Measurements from ENCODE around the gene APOBR.
A peak's percentile ranks its signal among the peaks of the same experiment; 100 is the strongest.
"Not testable (repeated sequence)": the region's sequence is repeated elsewhere in the genome, so short reads cannot be mapped to it uniquely, and the experiment has no call there.

Gene APOBR

GRCh38 chr16:28477311-28477920, 17.0 kb upstream of the APOBR start:
- TF ChIP-seq PATZ1 (CRISPR knock-in tag; IDR thresholded peaks at IDR 0.05; ENCODE audit: borderline replicate concordance) (no peak), TCF4 (CRISPR knock-in tag; IDR thresholded peaks at IDR 0.05; ENCODE audit: borderline replicate concordance) (no peak)
- no peak for ATAC-seq

GRCh38 chr16:28478506-28479180, 15.8 kb upstream of the APOBR start:
- no peak for ATAC-seq
- TF ChIP-seq ZFP30 (CRISPR knock-in tag; IDR thresholded peaks at IDR 0.05): no peak

DNA sequence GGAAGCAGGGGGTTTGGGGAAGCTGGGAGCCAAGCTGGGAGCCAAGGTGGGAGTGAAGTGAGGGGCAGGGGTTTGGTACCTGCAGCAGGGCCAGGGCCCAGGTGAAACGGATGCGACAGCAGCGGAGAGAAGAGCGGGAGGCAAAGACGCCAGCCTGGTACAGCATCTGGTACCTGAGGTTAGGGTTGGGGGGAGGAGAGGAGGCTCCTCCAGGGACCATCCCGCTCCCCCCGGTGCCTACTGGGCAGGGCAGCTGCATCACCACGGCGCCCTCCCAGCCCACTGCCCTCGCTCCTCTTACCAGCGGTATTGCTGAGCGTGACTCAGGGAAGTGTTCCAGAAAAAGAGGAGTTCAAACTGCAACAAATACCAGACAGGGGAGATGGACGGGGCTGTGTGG, 12.4 kb upstream of the APOBR start:
- no peak for ATAC-seq
- TF ChIP-seq ZNF70 (CRISPR knock-in tag; IDR thresholded peaks at IDR 0.05): no peak

DNA sequence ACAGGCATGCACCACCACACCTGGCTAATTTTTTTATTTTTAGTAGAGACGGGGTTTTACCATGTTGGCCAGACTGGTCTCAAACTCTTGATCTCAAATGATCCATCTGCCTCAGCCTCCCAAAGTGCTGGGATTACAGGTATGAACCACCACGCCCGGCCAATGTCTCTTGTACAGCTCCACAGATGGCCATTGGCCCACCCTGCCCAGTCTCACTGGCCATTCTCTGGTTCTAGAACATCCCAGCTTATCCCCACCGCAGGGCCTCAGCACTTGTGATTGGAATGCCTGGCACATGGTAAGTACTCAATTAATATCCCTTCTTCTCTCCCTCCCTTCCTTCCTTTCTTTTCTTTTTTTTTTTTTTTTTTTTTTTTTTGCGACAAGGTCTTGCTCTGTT, 11.1 kb upstream of the APOBR start:
- ATAC-seq: not testable (repeated sequence)

DNA sequence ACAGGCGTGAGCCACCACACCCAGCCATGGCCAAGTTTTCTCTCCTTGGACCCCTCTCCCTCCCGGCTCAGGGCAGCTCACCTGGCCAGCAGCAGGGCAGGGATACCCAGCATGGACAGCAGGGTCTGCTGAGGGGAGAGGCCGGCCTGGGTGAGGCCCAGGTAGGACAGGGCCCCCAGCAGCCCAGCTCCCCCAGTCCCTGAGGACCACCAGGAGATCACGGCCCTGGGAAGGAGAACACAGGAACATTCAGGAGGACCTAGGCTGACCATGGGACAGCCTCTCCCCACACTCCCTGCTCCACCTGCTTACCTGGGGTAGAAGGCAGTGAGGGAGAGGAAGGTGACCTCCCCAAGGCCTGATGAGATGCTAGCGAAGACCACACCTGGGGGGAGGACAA, 8.2 kb upstream of the APOBR start:
- ATAC-seq: no peak

DNA sequence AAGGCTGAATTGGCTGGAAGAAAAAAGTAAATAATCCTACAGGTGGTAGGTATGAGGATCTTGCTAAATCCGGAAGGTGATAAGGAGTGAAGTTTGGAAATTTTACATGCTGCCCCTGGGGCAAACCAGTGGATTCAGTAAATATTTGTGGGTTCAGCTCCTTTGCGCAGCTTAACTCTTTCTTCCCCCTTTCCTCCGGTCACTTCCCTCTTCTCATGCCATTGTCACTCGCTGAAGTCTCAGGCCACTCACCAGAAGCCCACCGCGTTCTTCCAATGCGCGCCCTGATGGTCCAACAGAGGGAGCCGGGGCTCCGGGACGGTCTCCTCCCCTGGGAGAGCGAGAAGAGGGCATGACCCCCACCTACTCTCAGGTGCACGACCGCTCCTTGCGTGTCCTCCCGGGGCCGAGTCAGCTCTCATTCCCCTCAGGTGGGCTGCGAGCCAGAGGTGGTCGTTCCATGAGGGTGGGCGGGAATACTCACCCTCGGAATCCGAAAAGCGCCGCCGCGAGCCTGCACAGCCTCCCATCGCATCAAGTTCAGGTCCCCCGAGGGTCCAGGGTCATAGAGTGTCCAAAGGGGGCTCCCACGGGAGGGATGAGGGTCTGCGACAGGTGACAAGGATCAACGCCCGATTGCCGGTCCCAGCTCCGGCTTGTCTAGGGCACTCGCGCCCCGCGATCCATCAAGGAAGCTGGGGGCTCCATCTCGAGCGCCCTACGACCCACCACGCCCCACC, 3.0 kb upstream of the APOBR start:
- ATAC-seq: peak; percentile 73
- no peak for TF ChIP-seq ESRRG (CRISPR knock-in tag; IDR thresholded peaks at IDR 0.05)
- TF ChIP-seq TSHZ2 (CRISPR knock-in tag; IDR thresholded peaks at IDR 0.05): no peak
- no peak for TF ChIP-seq SNAI2 (CRISPR knock-in tag; IDR thresholded peaks at IDR 0.05)
- no peak for TF ChIP-seq ARNTL (CRISPR knock-in tag; IDR thresholded peaks at IDR 0.05; ENCODE audit: borderline replicate concordance, low read depth)
- no peak for TF ChIP-seq BACH2 (CRISPR knock-in tag; IDR thresholded peaks at IDR 0.05; ENCODE audit: borderline replicate concordance)
- TF ChIP-seq OSR1 (CRISPR knock-in tag; IDR thresholded peaks at IDR 0.05): no peak
- no peak for TF ChIP-seq ZNF565 (CRISPR knock-in tag; conservative IDR thresholded peaks at IDR 0.05; ENCODE audit: low read depth)
- no peak for TF ChIP-seq ZNF8 (CRISPR knock-in tag; IDR thresholded peaks at IDR 0.05)
- no peak for TF ChIP-seq ZFP30 (CRISPR knock-in tag; IDR thresholded peaks at IDR 0.05)
- TF ChIP-seq ZC3H10 (CRISPR knock-in tag; IDR thresholded peaks at IDR 0.05): no peak
- TF ChIP-seq, protein P1, sequence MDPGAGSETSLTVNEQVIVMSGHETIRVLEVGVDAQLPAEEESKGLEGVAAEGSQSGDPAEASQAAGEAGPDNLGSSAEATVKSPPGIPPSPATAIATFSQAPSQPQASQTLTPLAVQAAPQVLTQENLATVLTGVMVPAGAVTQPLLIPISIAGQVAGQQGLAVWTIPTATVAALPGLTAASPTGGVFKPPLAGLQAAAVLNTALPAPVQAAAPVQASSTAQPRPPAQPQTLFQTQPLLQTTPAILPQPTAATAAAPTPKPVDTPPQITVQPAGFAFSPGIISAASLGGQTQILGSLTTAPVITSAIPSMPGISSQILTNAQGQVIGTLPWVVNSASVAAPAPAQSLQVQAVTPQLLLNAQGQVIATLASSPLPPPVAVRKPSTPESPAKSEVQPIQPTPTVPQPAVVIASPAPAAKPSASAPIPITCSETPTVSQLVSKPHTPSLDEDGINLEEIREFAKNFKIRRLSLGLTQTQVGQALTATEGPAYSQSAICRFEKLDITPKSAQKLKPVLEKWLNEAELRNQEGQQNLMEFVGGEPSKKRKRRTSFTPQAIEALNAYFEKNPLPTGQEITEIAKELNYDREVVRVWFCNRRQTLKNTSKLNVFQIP (CRISPR knock-in tag; IDR thresholded peaks at IDR 0.05; ENCODE audit: borderline replicate concordance, low read depth): no peak
- TF ChIP-seq CSDC2 (CRISPR knock-in tag; IDR thresholded peaks at IDR 0.05): no peak
- TF ChIP-seq ZFP3 (CRISPR knock-in tag; IDR thresholded peaks at IDR 0.05): no peak

More for the DNA sequence above, 8.2 kb upstream of the APOBR start:
- TF ChIP-seq OSR1 (CRISPR knock-in tag; IDR thresholded peaks at IDR 0.05): no peak
- TF ChIP-seq BACH2 (CRISPR knock-in tag; IDR thresholded peaks at IDR 0.05; ENCODE audit: borderline replicate concordance): no peak
- no peak for TF ChIP-seq ZNF8 (CRISPR knock-in tag; IDR thresholded peaks at IDR 0.05)
- no peak for TF ChIP-seq TOX (CRISPR knock-in tag; IDR thresholded peaks at IDR 0.05; ENCODE audit: borderline replicate concordance)
- TF ChIP-seq RARB (CRISPR knock-in tag; IDR thresholded peaks at IDR 0.05): no peak
- no peak for TF ChIP-seq CSDC2 (CRISPR knock-in tag; IDR thresholded peaks at IDR 0.05)
- no peak for TF ChIP-seq GLIS3 (CRISPR knock-in tag; IDR thresholded peaks at IDR 0.05)
- no peak for TF ChIP-seq ZNF565 (CRISPR knock-in tag; conservative IDR thresholded peaks at IDR 0.05; ENCODE audit: low read depth)
- TF ChIP-seq, protein P1 (CRISPR knock-in tag; IDR thresholded peaks at IDR 0.05; ENCODE audit: borderline replicate concordance, low read depth): no peak
- TF ChIP-seq ZFP30 (CRISPR knock-in tag; IDR thresholded peaks at IDR 0.05): no peak

Data from SK-N-SH treated with all-trans-retinoic acid at 6 μM for 48 hours (cell line).